ENCODE results near the gene AKR1C2. TPM values are rescaled to one million over a fixed set of nuclear protein-coding genes. Genes with fewer than 3 reads are reported as not detected.

AKR1C2 gene
- total RNA-seq, 1 experiment from 2014 or later = 1,997 TPM

DNA sequence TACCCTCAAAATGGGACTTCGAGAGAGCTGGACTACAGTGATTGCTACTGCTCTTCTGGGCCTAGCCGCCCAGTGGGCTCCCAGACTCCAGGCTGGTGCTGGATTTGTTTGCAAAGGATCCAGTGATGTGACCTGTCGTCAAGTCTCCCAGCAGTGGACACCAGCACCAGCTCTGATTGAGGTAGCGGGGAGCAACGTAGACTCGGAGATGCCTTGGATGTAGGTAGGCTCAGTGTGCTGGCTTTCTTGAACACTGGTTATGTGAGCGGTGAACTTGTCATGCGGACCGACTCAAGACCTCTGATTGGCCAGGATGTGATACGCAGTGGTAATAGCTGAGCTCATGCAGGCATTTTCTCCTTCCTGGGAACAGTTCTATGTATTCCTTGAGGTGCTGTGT is 19.4 kb downstream of the AKR1C2 start:
- Histone ChIP-seq H3K27me3 (ENCODE audit: insufficient read depth, low read depth) (no peaks in the 10 kb centered on the region), H3K36me3 (ENCODE audit: low read depth) (peaks cover 10% of the 10 kb centered on the region), H3K4me1 (replicated peaks; ENCODE audit: insufficient read depth) (peaks cover 6% of the 10 kb centered on the region; the same call in 1 of the 2 replicates), H3K4me3 (no peak overlapping the region), H3K9me3 (ENCODE audit: insufficient read depth, low read depth) (no peaks in the 10 kb centered on the region), H4K20me1 (ENCODE audit: insufficient read depth) (no peaks in the 10 kb centered on the region), H2AFZ (no peak overlapping the region), H3K9me2 (ENCODE audit: insufficient read depth) (no peaks in the 10 kb centered on the region), H3K27ac (no peak overlapping the region), H3F3A (ENCODE audit: insufficient read depth, low read depth) (peaks cover 64% of the 10 kb centered on the region), H3K79me2 (ENCODE audit: low read depth) (no peaks in the 10 kb centered on the region), H3K4me2 (no peak overlapping the region)
- no TSS peak for BruUV-seq (replicated peaks)
- TF ChIP-seq, protein P1, sequence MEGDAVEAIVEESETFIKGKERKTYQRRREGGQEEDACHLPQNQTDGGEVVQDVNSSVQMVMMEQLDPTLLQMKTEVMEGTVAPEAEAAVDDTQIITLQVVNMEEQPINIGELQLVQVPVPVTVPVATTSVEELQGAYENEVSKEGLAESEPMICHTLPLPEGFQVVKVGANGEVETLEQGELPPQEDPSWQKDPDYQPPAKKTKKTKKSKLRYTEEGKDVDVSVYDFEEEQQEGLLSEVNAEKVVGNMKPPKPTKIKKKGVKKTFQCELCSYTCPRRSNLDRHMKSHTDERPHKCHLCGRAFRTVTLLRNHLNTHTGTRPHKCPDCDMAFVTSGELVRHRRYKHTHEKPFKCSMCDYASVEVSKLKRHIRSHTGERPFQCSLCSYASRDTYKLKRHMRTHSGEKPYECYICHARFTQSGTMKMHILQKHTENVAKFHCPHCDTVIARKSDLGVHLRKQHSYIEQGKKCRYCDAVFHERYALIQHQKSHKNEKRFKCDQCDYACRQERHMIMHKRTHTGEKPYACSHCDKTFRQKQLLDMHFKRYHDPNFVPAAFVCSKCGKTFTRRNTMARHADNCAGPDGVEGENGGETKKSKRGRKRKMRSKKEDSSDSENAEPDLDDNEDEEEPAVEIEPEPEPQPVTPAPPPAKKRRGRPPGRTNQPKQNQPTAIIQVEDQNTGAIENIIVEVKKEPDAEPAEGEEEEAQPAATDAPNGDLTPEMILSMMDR (conservative IDR thresholded peaks at IDR 0.05) = no peak
- no peak for TF ChIP-seq EZH2 (IDR thresholded peaks at IDR 0.05; ENCODE audit: low read depth)
- no peak for DNase-seq
- POLR2A ChIA-PET (ENCODE audit: unreplicated experiment) = interaction anchor here (3.7 kb wide), 1 partner anchor 136 kb away, joined by 35 read pairs; no protein-coding TSS in a partner anchor
- CTCF ChIA-PET = interaction anchor here (1.3 kb wide), 1 partner anchor 169 kb away, joined by 6 read pairs; no protein-coding TSS in a partner anchor
- intact Hi-C loops (cut with micrococcal nuclease; ENCODE audit: unreplicated experiment) = loop anchor here (5.0 to 10.0 kb wide), 3 partner anchors 448 to 1103 kb away; partner anchors contain the start of gene RBM17

DNA sequence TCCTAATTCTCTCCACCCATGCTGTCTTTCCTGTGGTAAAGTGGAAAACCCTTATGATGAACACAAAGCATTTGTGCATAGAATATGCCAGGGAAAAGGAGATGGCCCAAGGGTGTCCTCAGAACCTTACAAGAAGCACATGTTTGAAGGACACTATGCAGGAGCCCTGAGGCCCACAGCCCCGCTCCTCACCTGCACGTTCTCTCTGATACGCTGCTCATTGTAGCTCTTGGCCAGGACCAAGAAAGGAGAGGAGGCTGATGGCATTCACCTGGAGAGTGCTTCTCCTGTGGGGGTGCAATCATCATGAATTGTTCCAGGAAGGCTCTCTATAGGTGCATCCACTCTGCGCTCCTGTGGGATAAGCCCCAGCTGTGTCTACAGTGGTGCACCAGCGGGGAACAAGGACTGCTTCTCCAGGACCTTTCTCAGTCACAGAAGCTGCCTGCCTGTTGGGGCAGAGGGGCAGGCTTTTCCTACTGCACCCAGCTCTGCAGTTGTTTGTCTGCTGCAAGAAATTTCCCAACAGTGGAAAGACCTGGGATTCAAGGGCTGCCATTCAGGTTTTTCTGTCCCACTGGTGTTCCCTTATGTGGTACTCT is 19.9 kb downstream of the AKR1C2 start:
- H2AFZ ChIP-seq = no peak overlapping the region
- peaks cover 59% of the 10 kb centered on the region for H3F3A ChIP-seq (ENCODE audit: insufficient read depth, low read depth)
- H3K27me3 ChIP-seq (ENCODE audit: insufficient read depth, low read depth) = no peaks in the 10 kb centered on the region
- H4K20me1 ChIP-seq (ENCODE audit: insufficient read depth) = no peaks in the 10 kb centered on the region
- no peak overlapping the region for H3K4me2 ChIP-seq
- H3K36me3 ChIP-seq (ENCODE audit: low read depth) = peaks cover 6% of the 10 kb centered on the region
- TF ChIP-seq, protein P1 (conservative IDR thresholded peaks at IDR 0.05) = no peak
- no peak for TF ChIP-seq EZH2 (IDR thresholded peaks at IDR 0.05; ENCODE audit: low read depth)
- DNase-seq = peak in 1 of 2 experiments; percentile 58
- H3K9me2 ChIP-seq (ENCODE audit: insufficient read depth) = no peaks in the 10 kb centered on the region
- H3K27ac ChIP-seq = no peak overlapping the region
- H3K79me2 ChIP-seq (ENCODE audit: low read depth) = no peaks in the 10 kb centered on the region
- H3K9me3 ChIP-seq (ENCODE audit: insufficient read depth, low read depth) = no peaks in the 10 kb centered on the region
- BruUV-seq (replicated peaks) = no TSS peak
- H3K4me1 ChIP-seq (replicated peaks; ENCODE audit: insufficient read depth) = peaks cover 6% of the 10 kb centered on the region; the same call in 1 of the 2 replicates
- POLR2A ChIA-PET (ENCODE audit: unreplicated experiment) = interaction anchor here (0.5 to 3.7 kb wide), 3 partner anchors 21 to 827 kb away, joined by 5 to 35 read pairs (median 24); partner anchors contain the start of gene AKR1C1
- CTCF ChIA-PET = interaction anchor here (1.3 to 2.3 kb wide), 2 partner anchors 169 kb away, joined by 6 to 12 read pairs; no protein-coding TSS in a partner anchor
- intact Hi-C loops (cut with micrococcal nuclease; ENCODE audit: unreplicated experiment) = loop anchor here (5.0 to 10.0 kb wide), 3 partner anchors 449 to 1104 kb away; partner anchors contain the start of gene RBM17
- no peak overlapping the region for H3K4me3 ChIP-seq

DNA sequence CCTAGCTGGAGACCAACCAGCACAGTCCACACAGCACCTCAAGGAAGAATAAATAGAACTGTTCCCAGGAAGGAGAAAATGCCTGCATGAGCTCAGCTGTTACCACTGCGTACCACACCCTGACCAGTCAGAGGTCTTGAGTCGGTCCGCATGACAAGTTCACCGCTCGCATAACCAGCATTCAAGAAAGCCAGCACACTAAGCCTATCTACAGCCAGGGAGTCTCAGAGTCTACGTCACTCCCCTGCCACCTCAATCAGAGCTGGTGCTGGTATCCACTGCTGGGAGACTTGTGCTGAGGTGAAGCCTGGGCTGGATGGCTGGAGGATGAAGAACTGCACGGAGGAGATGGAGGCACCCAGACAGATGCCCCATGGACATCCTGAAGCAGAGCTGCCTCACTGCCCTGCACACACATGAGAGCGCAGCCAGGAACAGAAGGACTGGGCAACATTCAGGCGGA is 20.9 kb downstream of the AKR1C2 start:
- H3K27me3 ChIP-seq (ENCODE audit: insufficient read depth, low read depth) = no peaks in the 10 kb centered on the region
- H3F3A ChIP-seq (ENCODE audit: insufficient read depth, low read depth) = peaks cover 50% of the 10 kb centered on the region
- peaks cover 6% of the 10 kb centered on the region; the same call in 1 of the 2 replicates for H3K4me1 ChIP-seq (replicated peaks; ENCODE audit: insufficient read depth)
- no peak overlapping the region for H3K4me3 ChIP-seq
- H3K9me3 ChIP-seq (ENCODE audit: insufficient read depth, low read depth) = no peaks in the 10 kb centered on the region
- 0 out of 2 replicates have a peak overlapping the region, but pooled peaks have one; percentile 61 for H3K27ac ChIP-seq
- H3K4me2 ChIP-seq = no peak overlapping the region
- H3K79me2 ChIP-seq (ENCODE audit: low read depth) = no peaks in the 10 kb centered on the region
- TF ChIP-seq EZH2 (IDR thresholded peaks at IDR 0.05; ENCODE audit: low read depth) = no peak
- TF ChIP-seq, protein P1 (conservative IDR thresholded peaks at IDR 0.05) = no peak
- H4K20me1 ChIP-seq (ENCODE audit: insufficient read depth) = no peaks in the 10 kb centered on the region
- peak in 1 of 2 experiments; percentile 80 for DNase-seq
- H3K9me2 ChIP-seq (ENCODE audit: insufficient read depth) = no peaks in the 10 kb centered on the region
- intact Hi-C loops (cut with micrococcal nuclease; ENCODE audit: unreplicated experiment) = loop anchor here (1.0 to 10.0 kb wide), 4 partner anchors 133 to 1105 kb away; partner anchors contain the start of gene RBM17
- CTCF ChIA-PET = interaction anchor here (0.8 to 2.3 kb wide), 5 partner anchors 117 to 168 kb away, joined by 3 to 21 read pairs (median 7); no protein-coding TSS in a partner anchor
- no peak overlapping the region for H2AFZ ChIP-seq
- TSS peak; percentile 5 for BruUV-seq (replicated peaks)
- H3K36me3 ChIP-seq (ENCODE audit: low read depth) = no peaks in the 10 kb centered on the region
- POLR2A ChIA-PET (ENCODE audit: unreplicated experiment) = interaction anchor here (0.6 to 3.7 kb wide), 5 partner anchors 20 to 640 kb away, joined by 3 to 35 read pairs (median 5); partner anchors contain the start of gene AKR1C1
